NCI-H524 treated with DMSO at 0.1 percent for 48 hours (cell line): ENCODE measurements around the gene SLX4IP.
"Not testable (repeated sequence)": the region's sequence is repeated elsewhere in the genome, so short reads cannot be mapped to it uniquely, and the experiment has no call there.

Source experiments
- DNase-seq: peaks from one replicate; lab custom pipeline; 2025; lab: John Stamatoyannopoulos, UW

Gene SLX4IP

DNA sequence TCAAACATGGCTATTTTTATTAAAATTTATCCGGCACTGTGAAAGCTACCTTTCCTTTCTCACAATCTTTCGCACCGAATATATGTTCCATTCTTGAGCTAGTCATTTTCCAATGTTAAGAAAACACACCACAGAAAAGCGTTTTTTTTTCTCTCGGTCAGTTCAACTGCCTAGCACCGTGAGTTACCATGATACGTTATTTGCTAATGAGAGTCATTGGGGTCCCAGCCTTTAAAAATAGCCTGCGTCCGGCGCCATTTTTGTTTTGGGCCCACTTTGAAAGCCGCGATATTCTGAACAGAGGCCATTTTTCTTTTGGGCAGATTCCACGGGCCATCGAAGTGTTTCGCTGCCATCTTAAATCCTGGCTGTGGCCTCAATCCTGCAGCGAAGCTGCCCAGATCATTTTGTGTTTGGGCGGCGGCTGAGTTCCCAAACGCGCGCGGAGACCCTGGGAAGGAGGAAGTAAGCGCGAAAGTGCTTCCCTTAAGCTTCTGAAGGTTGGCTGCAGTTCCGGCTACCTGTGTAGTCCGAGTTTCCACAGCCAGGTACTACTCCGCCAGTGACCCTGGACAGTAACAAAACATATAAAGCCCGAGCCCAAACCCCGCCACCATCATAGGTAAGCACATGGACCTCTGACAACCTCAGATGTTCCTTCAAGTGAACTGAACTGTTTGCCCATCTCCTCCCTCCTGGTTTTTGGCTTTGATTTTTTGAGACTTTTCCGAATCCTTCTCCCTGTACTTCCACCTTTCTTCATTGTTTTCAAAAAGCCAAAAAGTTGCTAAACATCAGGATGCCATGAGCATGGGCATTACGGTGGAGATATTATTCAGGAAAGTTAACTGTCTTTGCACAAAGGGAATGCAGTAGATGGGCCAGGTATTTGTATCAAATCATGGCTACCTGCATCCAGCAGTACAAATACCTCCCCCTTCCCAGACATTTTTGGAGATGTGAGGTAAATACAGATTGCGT, at the start of gene SLX4IP:
Gene SLX4IP, plus strand, starts transcription at position 474 of the 981 bp plus-strand sequence. CDS start 22,900 bp downstream, outside the sequence.
- peak; percentile 97 for DNase-seq

DNA sequence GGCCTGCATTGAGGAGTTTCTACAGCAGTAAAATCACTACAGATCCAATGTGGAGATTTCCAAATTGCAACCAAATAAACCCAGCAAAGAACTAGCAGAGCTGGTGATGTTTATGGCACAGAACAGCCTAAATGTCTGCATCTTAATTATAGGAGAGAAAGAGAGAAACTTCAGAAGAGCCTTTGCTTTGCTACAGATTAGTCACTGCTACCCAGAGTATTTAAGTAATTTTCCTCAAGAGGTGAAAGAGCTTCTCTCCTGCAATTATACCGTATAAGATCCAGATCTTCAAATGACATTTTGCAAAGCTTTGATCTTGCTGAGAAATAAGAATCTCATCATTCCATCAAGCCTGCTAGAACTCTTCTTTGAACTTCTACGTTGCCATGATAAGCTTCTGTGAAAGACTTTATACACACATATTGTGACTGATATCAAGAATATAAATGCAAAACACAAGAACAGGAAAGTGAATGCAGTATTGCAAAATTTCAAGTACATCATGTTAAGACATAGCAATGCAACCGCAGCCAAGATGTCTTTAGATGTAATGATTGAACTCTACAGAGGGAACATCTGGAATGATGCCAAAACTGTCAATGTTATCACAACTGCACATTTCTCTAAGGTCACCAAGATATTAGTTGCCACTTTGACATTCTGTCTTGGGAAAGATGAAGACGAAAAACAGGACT, 49.1 kb upstream of the SLX4IP start:
- no peak for DNase-seq

DNA sequence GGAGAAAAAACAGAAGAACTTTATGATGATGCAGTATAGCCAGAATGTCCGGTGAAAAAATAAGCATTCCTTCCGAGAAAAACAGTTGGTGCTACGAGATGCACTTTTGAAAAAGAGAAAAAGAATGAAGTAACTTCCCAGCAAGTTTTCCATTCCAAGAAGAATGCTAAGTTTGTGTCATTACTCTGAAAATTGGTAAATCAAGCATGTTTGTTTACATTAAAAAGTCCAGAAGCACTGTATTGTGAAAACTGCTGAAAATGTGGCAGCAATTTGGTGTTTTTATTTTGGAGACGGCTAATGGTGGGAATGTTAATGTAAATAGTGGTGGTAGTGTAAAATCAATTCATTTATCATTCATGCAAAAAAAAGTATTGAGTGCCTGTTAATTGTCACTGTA, 47.4 kb upstream of the SLX4IP start:
- no peak for DNase-seq

DNA sequence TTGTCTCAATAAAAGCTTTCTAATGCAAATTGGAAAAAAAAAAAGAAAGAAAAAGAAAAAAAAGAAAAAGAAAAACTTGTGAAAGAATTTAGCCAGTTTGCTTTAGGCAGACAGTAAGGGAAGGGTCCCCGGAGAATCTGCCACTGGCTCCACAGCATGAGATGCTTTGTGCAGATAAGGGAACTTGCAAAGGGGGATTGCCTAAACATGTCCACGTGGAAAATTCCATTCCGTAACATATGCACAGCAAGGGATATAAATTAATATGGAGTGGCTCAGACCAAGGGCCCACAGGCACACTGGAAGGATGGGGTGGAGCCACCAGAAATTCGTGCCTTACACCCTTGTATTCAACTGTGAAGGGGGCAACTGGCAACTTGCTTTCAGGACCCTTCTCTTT, 46.5 kb upstream of the SLX4IP start:
- DNase-seq = no peak

DNA sequence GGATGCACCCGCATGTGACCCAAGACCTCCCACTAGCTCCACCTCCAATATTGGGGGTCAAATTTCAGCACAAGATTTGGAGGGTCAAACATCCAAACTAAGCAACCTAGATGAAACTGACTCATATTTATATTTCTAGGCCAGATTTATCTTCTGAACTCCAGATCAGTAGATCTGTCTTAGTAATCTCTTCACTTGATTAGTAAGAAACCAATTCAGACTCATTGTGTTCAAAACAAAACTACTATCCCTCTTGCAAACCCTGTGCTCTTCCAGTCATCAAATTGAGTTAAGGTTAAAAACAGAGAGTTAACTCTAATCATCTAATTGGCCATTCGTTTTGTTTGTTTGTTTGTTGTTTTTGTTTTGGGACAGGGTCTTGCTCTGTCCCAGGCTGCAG, 44.4 kb upstream of the SLX4IP start:
- DNase-seq = no peak

DNA sequence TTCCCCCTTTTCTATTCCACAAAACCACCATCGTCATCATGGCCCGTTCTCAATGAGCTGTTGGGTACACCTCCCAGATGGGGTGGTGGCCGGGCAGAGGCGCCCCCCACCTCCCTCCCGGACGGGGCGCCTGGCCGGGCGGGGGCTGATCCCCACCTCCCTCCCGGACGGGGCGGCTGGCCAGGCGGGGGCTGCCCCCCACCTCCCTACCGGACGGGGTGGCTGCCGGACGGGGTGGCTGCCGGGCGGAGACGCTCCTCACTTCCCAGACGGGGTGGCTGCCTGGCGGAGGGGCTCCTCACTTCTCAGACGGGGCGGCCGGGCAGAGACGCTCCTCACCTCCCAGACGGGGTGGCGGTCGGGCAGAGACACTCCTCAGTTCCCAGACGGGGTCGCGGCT, 40.4 kb upstream of the SLX4IP start:
- DNase-seq = not testable (repeated sequence)

DNA sequence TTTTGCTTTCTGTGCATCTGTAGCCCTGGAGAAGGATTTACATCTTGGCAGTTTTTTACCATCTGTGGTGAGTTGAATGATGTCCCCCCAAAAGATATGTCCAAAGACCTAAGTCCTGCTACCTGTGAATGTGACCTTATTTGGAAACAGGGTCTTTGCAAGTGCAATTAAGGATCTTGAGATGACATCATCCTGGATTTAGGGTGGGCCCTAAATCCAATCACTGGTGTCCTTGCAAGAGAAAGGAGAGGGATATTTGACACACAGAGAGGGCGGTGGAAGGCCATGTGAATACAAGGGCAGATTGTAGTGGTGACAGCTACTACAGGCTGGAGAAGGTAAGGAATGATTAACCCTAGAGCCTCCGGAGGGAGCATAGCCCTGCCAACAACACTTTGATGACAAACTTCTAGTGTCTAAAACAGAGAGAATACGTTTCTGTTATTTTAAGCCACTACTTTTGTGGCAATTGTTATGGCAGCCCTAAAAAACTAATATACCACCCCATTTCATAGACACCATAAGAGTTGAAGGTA, 36.2 kb upstream of the SLX4IP start:
- no peak for DNase-seq

DNA sequence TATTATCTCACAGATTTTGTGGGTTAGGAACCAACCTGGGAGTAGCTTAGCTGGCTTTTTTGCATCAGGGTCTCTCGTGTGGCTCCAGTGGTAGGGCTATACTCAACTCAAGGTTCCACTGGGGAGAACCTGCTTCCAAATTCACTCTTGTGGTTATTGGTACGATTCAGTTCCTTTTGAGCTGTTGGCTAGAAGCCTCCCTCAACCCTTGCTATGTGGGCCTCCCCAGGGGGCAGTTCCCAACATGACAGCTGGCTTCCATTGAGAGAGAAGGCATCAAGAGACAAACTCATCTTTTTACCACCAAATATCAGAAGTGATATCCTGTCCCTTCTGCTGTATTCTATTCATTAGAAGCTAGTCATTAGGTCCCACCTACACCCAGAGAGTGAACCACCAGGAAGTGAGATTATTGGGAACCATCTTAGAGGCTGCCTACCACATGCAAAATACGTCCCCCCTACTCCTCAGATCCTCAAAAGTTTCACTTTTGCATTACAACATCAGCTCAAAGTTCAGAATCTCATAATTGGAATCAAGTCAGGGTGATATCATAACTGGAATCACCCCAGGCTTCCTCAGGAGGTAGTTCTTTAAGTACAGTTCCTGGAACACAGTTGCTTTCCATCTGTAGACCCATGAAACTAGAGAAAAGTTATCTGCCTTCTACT, 32.0 kb upstream of the SLX4IP start:
- DNase-seq = no peak

DNA sequence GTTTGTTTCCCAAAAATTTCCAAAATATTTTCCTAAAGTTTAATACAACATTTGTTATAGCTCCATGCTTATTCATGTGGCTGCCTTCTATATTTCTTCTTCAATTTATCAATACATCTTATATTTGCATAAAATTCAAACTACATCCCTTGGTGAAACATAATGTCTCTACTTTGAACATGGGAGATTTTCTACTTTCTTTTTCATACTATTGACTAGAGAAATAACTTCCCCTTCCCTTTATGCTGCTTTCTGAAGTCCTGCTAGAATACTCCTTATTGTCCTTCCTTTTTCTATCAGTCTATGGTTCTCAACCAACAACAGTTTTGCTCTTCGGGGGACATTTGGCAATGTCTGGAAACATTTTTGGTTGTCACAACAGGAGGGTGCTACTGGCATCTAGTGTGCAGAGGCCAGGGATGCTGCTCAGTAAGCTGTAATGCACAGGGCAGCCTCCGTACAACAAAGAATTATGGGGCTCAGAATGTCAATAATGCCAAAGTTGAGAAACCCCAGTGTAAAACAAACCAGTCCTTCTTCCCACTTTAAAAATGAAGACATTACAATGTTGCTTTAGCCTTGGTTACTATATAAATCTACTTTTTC, 31.0 kb upstream of the SLX4IP start:
- DNase-seq = no peak

DNA sequence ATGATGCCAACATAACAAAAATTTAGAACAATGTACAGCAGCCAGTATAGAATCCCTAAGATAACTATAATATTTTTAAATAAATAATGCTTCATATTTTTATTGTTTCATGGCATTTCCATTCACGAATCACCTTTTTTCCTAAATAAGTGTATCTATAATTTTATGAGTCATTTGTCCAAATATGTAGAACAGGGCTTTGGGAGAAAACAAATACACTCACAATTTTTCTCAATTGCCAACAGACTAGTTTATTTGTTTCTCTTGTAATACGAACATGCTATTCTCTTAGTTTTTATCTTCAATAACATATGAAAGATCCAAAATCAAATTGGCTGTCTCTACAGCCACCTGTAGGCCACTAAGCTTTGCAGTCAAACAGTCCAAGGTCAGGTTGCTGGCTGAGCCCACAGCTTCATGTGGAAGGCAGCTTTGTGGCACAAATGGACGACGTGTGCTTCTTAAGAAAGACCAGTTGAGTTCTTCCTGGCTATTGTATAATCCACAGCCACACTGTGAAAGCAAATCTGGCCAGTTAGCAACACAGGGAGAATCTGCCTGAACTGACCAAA, 30.1 kb upstream of the SLX4IP start:
- no peak for DNase-seq

DNA sequence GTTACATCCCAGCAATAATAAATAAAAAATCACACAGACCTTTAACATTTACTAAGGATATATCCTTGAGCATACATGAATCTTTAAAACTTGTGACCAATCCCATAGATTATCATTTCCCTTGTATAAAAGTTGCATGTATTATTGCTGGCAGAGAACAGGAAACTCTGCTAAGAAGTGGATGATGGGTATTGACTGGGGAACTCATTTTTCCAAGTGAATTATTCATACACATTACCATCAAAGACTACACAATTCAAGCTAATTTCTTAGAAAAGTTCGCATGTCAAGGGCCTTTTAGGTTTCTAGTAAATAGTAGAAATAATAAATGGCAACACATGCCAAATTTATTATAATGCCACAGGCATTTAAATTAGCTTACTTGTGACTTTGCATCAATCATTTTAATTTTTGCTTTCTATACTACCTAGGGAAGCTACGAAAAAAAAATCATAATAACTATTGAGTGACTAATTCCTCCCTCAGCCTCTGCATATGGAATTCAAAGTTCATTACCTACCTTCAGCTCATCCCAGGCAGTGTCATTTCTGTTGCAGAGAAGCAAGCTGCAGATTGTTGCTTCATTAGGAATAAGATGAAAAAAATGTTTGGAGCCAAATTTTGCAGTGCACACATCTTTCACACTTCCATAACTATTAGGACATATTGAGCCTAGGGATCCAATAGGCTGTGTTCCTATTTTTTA, 26.8 kb upstream of the SLX4IP start:
- no peak for DNase-seq

DNA sequence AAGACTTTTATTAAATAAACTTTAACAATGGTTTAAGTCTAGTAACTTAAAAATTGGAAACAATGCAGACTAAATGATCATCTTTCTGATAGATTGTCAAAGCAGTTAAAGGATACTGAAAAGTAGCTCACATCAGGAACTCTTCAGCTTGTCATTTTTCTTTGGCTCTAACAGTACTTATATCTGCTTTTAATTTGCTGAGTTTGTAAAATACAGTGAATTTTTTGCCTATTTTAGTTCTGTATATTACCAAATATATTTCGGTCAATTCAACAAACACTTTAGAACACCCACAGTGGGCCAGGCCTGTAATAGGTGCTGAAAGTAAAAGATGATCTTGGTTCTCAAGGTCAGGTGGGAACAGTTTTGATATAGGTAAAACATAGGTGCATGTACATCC, 23.4 kb upstream of the SLX4IP start:
- no peak for DNase-seq

DNA sequence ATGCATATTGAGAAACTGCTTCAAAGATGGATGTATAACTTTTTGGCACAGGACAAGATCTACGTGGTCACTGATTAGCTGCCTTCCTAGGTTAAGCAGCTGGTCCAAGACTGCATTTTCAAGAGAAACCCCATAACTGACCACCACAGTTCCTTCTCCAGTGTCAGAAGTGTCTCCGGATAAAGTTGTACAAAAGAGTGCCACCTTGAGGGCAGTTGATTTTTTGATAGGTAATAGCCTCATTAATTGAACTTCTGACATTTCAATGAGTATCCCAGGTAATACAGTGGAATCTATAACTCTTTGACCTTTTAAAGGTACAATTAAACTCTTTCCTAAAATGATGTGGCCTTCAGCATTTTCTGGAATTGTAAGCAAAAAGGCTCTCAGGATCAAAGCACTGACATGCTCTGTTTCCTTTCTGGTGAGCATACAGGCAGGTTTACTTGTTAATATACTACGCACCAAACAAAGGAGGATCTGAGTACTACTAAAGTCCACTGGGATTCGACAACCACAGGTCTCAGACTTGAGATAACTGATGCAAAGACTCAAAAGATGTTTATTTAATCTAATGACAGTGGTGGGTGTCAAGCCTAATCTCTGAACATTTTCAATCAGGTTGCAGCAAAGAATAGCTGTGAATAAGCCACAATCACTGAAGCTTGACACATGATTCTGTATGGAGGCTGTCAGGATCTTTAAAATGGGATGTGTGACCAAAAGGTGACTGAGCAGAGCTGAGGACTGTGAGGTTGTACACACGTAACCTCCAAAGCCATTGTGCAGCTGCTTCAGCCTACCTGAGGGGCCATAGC, 22.3 kb upstream of the SLX4IP start:
- no peak for DNase-seq

DNA sequence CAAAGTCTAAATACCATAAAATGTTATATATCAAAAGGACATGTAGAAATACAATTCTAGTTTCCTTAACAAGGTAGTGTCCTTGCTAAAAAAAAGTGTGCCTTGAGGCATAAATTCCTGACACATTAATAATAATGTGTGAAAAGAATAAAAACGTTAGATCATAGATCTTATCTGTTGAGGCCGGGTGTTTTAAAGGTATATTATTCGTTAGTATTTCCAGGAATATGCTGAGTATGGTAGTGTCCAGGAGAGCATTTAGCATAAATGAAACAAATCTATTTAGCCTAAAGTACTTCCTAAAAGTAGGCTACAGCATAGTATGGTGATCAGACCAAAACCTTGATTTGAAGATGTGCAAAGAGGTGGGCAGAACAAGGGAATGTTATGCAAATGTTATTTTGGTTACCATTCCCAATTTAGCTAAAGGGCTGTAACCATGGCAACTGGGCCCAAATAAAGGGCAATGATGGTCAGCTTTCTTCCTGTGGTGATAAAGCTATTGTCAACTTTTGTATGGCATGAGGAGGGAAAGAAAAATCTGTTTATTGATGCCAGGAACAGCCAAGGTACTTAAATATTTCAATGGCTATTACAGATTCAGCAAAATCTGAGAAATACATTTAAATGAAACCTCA, 20.0 kb upstream of the SLX4IP start:
- DNase-seq = no peak

DNA sequence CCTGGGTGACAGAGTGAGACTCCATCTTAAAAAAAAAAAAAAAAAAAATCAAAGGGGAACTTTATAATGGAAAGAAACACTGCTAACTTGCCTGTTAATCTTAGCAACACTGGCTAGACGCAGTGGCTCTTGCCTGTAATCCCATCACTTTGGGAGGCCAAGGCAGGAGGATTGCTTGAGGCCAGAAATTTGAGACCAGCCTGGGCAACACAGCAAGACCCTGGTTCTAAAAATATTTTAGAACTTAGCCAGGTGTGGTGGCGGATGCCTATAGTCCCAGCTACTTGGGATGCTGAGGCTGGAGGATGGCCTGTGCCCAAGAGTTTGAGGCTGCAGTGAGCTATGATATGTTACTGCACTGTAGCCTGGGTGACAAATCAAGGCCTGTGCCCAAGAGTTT, 17.9 kb upstream of the SLX4IP start:
- DNase-seq = not testable (repeated sequence)

DNA sequence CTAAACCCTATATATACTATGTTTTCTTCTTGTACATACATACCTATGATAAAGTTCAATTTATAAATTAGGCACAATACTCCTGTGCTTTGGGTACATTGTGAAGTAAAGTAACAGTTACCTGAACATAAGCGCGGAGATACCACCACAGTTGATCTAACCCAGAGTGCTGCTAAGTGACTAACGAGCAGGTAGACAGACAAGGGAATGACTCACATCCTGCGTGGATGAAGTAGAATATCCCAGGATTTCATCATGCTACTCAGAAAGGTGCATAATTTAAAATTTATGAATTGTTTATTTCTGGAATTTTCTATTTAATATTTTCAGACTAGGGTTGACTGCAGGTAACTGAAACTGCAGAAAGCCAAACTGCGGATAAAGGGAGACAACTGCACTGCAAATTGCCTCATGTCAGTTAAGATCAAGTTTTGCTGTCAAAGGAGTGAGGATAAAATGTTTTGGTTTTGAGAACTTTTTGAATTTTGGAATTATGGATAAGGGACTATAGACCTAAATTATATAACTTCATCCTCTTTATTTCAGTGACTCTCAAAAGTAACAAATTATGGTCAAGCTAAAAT, 15.5 kb upstream of the SLX4IP start:
- DNase-seq = no peak

DNA sequence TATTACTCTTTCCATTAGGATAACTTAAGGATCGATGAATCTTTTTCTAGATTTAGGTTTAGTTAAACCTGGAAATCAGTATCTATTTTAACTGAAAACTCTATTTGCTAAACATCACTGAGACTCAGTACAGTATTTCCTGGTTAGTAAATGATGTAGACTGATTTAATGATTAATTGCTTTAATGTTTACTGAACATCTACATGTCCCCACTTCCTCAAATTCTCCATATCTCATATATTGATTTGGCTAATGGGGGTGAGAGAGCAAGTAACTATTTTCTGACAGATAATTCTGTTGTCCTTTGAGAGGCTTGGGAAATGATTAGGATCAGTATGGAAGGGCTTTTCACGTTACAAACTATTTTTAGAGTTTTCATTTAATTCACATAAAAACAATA, 11.4 kb upstream of the SLX4IP start:
- DNase-seq = no peak

DNA sequence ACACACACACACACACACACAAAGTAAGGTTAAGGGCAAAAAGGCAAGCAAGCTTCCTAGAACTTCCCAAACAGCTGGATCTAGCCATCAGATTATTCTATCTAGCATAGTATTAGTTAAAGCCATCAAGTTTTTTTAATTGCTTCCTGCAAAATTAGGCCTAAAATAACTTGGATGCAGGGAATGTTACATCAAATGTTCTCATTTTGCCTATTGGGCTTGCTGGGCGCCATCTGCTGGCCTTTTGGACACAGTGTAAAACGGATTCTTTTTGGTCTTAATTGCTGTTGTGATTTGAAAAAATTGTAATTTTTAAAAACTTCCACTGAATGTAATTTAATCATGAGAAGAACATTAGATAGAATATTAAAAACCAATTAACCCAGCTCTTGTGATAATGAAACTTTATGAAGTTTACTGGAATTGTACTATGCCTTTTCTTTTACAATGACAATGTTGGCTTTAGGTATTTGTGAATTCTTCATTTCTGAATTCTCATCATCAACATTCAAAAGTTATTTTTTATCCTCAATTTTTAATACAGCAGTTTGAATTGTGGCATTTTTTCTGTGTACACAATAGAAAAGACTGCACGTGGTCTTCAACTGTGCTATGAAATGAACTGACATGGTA, 7.9 kb upstream of the SLX4IP start:
- no peak for DNase-seq

DNA sequence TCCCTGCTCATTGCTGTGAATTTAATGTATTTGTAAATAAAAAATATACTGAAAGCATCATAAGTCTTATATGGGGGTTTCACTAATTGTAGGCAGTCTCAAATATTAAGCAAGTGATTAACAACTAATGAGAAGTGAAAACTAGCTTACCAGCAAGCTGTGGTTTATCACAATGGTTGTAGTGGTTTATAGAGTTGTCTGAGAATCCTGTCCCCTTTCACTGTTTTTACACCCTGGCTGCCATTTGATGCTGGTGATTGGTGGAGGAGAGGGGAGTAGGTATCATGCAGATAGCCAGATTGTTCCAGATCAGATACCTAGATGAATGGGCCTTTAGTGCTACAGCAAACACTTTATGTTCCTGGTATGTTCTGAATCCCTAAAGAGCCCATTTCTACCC, 7.1 kb upstream of the SLX4IP start:
- DNase-seq = no peak
